ENCODE results near the gene ICAM2.

- TF ChIP-seq, protein P1, sequence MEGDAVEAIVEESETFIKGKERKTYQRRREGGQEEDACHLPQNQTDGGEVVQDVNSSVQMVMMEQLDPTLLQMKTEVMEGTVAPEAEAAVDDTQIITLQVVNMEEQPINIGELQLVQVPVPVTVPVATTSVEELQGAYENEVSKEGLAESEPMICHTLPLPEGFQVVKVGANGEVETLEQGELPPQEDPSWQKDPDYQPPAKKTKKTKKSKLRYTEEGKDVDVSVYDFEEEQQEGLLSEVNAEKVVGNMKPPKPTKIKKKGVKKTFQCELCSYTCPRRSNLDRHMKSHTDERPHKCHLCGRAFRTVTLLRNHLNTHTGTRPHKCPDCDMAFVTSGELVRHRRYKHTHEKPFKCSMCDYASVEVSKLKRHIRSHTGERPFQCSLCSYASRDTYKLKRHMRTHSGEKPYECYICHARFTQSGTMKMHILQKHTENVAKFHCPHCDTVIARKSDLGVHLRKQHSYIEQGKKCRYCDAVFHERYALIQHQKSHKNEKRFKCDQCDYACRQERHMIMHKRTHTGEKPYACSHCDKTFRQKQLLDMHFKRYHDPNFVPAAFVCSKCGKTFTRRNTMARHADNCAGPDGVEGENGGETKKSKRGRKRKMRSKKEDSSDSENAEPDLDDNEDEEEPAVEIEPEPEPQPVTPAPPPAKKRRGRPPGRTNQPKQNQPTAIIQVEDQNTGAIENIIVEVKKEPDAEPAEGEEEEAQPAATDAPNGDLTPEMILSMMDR (conservative IDR thresholded peaks at IDR 0.05; ENCODE audit: low read length) = no peak
- TF ChIP-seq EZH2phosphoT487 (IDR thresholded peaks at IDR 0.05; ENCODE audit: borderline replicate concordance) = no peak
Measured at GRCh38 chr17:64015447-64015846, 5.0 kb downstream of the ICAM2 start.

Measured in Loucy (cell line).